Neural cell (in vitro differentiated cells): ENCODE results near the gene ULK3. TPM values are rescaled to one million over a fixed set of nuclear protein-coding genes. Genes with fewer than 3 reads are reported as not detected.

ENCODE experiments used
- H2AFZ ChIP-seq: fragments of 200-600, 300-800 bp; sonication (generic), shearing (Covaris generic); 2 replicates; pipeline ENCODE4 v1.6.0; 2014; ENCODE audit warnings: low read depth, mild to moderate bottlenecking, antibody characterized with exemption, low read length, moderate library complexity
- H3F3A ChIP-seq: fragments of 200-600 bp; shearing (Covaris generic); 2 replicates; pipeline ENCODE4 v1.6.1; 2016; ENCODE audit warnings: mild to moderate bottlenecking, moderate library complexity, mixed read lengths, antibody characterized with exemption, low read length; ENCODE audit not compliant: insufficient read depth, poor library complexity, severe bottlenecking
- H3K27ac ChIP-seq: fragments of 200-600, 300-800 bp; sonication (generic), shearing (Covaris generic); 2 replicates; pipeline ENCODE4 v1.5.1; 2014; ENCODE audit warnings: mild to moderate bottlenecking, low read length, moderate library complexity
- H3K27me3 ChIP-seq: fragments of 300-800, 200-600 bp; sonication (generic), shearing (Covaris generic); 2 replicates; pipeline ENCODE4 v1.6.0; 2014; ENCODE audit warnings: mild to moderate bottlenecking, low read depth, low read length, moderate library complexity; ENCODE audit not compliant: insufficient read depth
- H3K36me3 ChIP-seq: fragments of 300-800, 200-600 bp; sonication (generic), shearing (Covaris generic); 2 replicates; pipeline ENCODE4 v1.5.1; 2014; ENCODE audit warnings: mild to moderate bottlenecking, antibody characterized with exemption, low read length, moderate library complexity; ENCODE audit not compliant: insufficient read depth
- H3K4me2 ChIP-seq: fragments of 300-800, 200-600 bp; sonication (generic), shearing (Covaris generic); 2 replicates; pipeline ENCODE4 v1.6.0; 2014; ENCODE audit warnings: mild to moderate bottlenecking, low read length
- H3K4me3 ChIP-seq: fragments of 300-800, 200-600 bp; sonication (generic), shearing (Covaris generic); 2 replicates; pipeline ENCODE4 v1.5.1; 2014; ENCODE audit warnings: mild to moderate bottlenecking, low read length, moderate library complexity
- H3K79me2 ChIP-seq: fragments of 200-600 bp; shearing (Covaris generic); replicated peaks from 2 replicates; pipeline ENCODE4 v1.6.0; 2014; ENCODE audit warnings: mild to moderate bottlenecking, low read length, moderate library complexity; ENCODE audit not compliant: insufficient read depth
- H3K9ac ChIP-seq: fragments of 300-800, 200-600 bp; sonication (generic), shearing (Covaris generic); 2 replicates; pipeline ENCODE4 v1.6.1; 2016; ENCODE audit warnings: mild to moderate bottlenecking, low read length, mixed read lengths
- H3K9me2 ChIP-seq: fragments of 200-600 bp; shearing (Covaris generic); 2 replicates; pipeline ENCODE4 v1.6.1; 2016; ENCODE audit warnings: mild to moderate bottlenecking, low read length, mixed read lengths; ENCODE audit not compliant: insufficient read depth
- H3K9me3 ChIP-seq: fragments of 200-600, 300-800 bp; sonication (generic), shearing (Covaris generic); 2 replicates; pipeline ENCODE4 v1.6.1; 2016; ENCODE audit warnings: mild to moderate bottlenecking, mixed run types, low read length, moderate library complexity, mixed read lengths
- H4K20me1 ChIP-seq: fragments of 200-600 bp; shearing (Covaris generic); 2 replicates; pipeline ENCODE4 v1.6.1; 2016; ENCODE audit warnings: mild to moderate bottlenecking, mixed run types; ENCODE audit not compliant: insufficient read depth
- CTCF ChIP-seq: fragments of 450-650 bp; IDR thresholded peaks from 2 replicates; pipeline ENCODE4 v1.5.1; 2014; ENCODE audit warnings: antibody characterized with exemption, mild to moderate bottlenecking, moderate library complexity; ENCODE audit not compliant: poor library complexity, severe bottlenecking
- EP300 ChIP-seq: fragments of 450-650 bp; conservative IDR thresholded peaks from 2 replicates; pipeline ENCODE4 v1.6.1; 2014; ENCODE audit warnings: antibody characterized with exemption, mild to moderate bottlenecking, moderate library complexity; ENCODE audit not compliant: poor library complexity, severe bottlenecking
- EZH2 ChIP-seq: fragments of 200-600, 300-800 bp; shearing (Covaris generic), sonication (generic); IDR thresholded peaks from 2 replicates; pipeline ENCODE4 v1.6.1; 2014; ENCODE audit warnings: antibody characterized with exemption, low read length, borderline replicate concordance, mild to moderate bottlenecking; ENCODE audit not compliant: insufficient read depth, poor library complexity, severe bottlenecking
- MXI1 ChIP-seq: fragments of 450-650 bp; conservative IDR thresholded peaks from 2 replicates; pipeline ENCODE4 v1.6.1; 2014; ENCODE audit warnings: antibody characterized with exemption, mild to moderate bottlenecking; ENCODE audit not compliant: poor library complexity, severe bottlenecking
- POLR2AphosphoS5 ChIP-seq: IDR thresholded peaks from 2 replicates; pipeline ENCODE4 v1.6.1; 2012
- RAD21 ChIP-seq: fragments of 450-650 bp; conservative IDR thresholded peaks from 2 replicates; pipeline ENCODE4 v1.6.1; 2014; ENCODE audit warnings: antibody characterized with exemption, mild to moderate bottlenecking, moderate library complexity
- REST ChIP-seq: IDR thresholded peaks from 2 replicates; pipeline ENCODE4 v1.6.1; 2012; ENCODE audit warnings: borderline replicate concordance
- SMC3 ChIP-seq: fragments of 450-650 bp; conservative IDR thresholded peaks from 2 replicates; pipeline ENCODE4 v1.6.1; 2014; ENCODE audit warnings: antibody characterized with exemption, mild to moderate bottlenecking, moderate library complexity; ENCODE audit not compliant: poor library complexity
- TAF1 ChIP-seq: IDR thresholded peaks from 2 replicates; pipeline ENCODE4 v1.6.1; 2012; ENCODE audit warnings: low read depth
- polyA plus RNA-seq: library from polyadenylated mRNA; depleted of rRNA; stranded (reverse); fragments of >200 nt; gene quantifications from 2 replicates; pipeline ENCODE4 v1.2.3, GENCODE V29; 2014

The ULK3 gene
- polyA plus RNA-seq, 1 donor from 2014 or later, result 193 TPM

GRCh38 chr15:74838137-74838516 lies 4.8 kb downstream of the ULK3 start:
- Histone ChIP-seq H3K9ac (no peak overlapping the region), H3K27ac (no peak overlapping the region), H3K79me2 (no peaks in the 10 kb centered on the region), H3K4me3 (no peak overlapping the region), H2AFZ (no peak overlapping the region), H3K9me3 (no peaks in the 10 kb centered on the region), H3K9me2 (no peaks in the 10 kb centered on the region), H4K20me1 (no peaks in the 10 kb centered on the region), H3K4me2 (no peak overlapping the region), H3K27me3 (no peaks in the 10 kb centered on the region), H3F3A (no peaks in the 10 kb centered on the region), H3K36me3 (no peaks in the 10 kb centered on the region)
- no peak for TF ChIP-seq POLR2AphosphoS5
- TF ChIP-seq RAD21, result no peak
- no peak for TF ChIP-seq CTCF
- no peak for TF ChIP-seq SMC3
- no peak for TF ChIP-seq TAF1

- Histone ChIP-seq H3K9me3 (no peaks in the 10 kb centered on the region), H3F3A (no peaks in the 10 kb centered on the region)
Observed at GRCh38 chr15:74837482-74838136, 5.3 kb downstream of the ULK3 start.

More at GRCh38 chr15:74837482-74838136, 5.3 kb downstream of the ULK3 start:
- H3K79me2 ChIP-seq, result no peaks in the 10 kb centered on the region
- H3K27ac ChIP-seq, result no peak overlapping the region
- H2AFZ ChIP-seq, result no peak overlapping the region
- H3K4me2 ChIP-seq, result no peak overlapping the region
- no peaks in the 10 kb centered on the region for H3K36me3 ChIP-seq
- no peak for TF ChIP-seq REST
- TF ChIP-seq MXI1, result no peak
- TF ChIP-seq EZH2, result no peak
- no peak for TF ChIP-seq POLR2AphosphoS5
- no peak for TF ChIP-seq EP300
- TF ChIP-seq RAD21, result no peak
- TF ChIP-seq TAF1, result no peak
- no peak for TF ChIP-seq CTCF
- no peak for TF ChIP-seq SMC3
- H3K9me2 ChIP-seq, result no peaks in the 10 kb centered on the region
- H3K27me3 ChIP-seq, result no peaks in the 10 kb centered on the region
- no peak overlapping the region for H3K4me3 ChIP-seq
- no peak overlapping the region for H3K9ac ChIP-seq
- H4K20me1 ChIP-seq, result no peaks in the 10 kb centered on the region
